ENCODE results near the gene NOVA2. TPM values are rescaled to one million over a fixed set of nuclear protein-coding genes. Genes with fewer than 3 reads are reported as not detected.

The NOVA2 gene
- total RNA-seq, 1 experiment from 2014 or later = 2.5 TPM

DNA sequence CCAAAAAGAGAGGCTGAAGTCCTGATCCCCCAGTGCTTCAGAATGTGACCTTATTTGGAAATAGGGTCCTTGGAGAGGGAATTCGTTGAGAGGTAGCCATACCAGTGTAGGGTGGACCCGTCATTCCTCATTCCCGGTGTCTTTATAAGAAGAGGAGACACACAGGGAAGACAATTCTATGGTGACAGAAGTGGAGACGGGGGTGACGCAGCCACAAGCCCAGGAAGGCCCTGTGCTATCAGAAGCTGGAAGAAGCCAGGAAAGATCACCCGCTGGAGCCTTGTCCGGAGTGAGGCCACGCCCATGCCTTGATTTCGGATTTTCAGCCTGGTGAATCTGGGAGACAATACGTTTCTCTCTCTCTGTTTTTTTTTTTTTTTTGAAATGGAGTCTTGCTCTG is 68.7 kb downstream of the NOVA2 start:
- no peaks in the 10 kb centered on the region for H4K20me1 ChIP-seq (ENCODE audit: insufficient read depth)
- no peak overlapping the region for H2AFZ ChIP-seq (ENCODE audit: low read depth, low read length, poor library complexity, severe bottlenecking)
- no peaks in the 10 kb centered on the region for H3K36me3 ChIP-seq (ENCODE audit: control insufficient read depth in 1 of 2, insufficient read depth in 2 of 2, low read length in 2 of 2)
- H3K4me1 ChIP-seq (ENCODE audit: control insufficient read depth in 1 of 2, insufficient read depth in 2 of 2, low read length in 2 of 2) = peaks cover 0 to 10% of the 10 kb centered on the region in 2 experiments; a peak in 1 of 4 replicates
- no peak overlapping the region for H3K4me2 ChIP-seq (ENCODE audit: low read length)
- H3K9ac ChIP-seq (ENCODE audit: low read length) = no peak overlapping the region
- DNase-seq (ENCODE audit: low read depth, low spot score) (no peak), ATAC-seq (no peak)
- no peak overlapping the region for H3K4me3 ChIP-seq (replicated peaks in 1 of 2; ENCODE audit: low read depth in 1 of 2, low read length in 2 of 2)
- peaks cover 5% of the 10 kb centered on the region; the same call in 1 of the 2 replicates for H3K79me2 ChIP-seq (ENCODE audit: insufficient read depth, low read length)
- H3K9me2 ChIP-seq (ENCODE audit: insufficient read depth) = no peaks in the 10 kb centered on the region
- H3K27ac ChIP-seq (ENCODE audit: low read depth, low read length) = no peak overlapping the region
- no TSS peak for BruUV-seq (replicated peaks)
- no peaks in the 10 kb centered on the region for H3K27me3 ChIP-seq (ENCODE audit: insufficient read depth, low read length)
- POLR2A ChIA-PET = no interaction called here
- H3K9me3 ChIP-seq (ENCODE audit: control insufficient read depth in 1 of 2, insufficient read depth in 1 of 2, low read depth in 1 of 2, low read length in 2 of 2) = no peaks in the 10 kb centered on the region
- RAD21 ChIA-PET (ENCODE audit: low non-redundant PET in 1 of 2, low total read pairs in 2 of 2, uncharacterized antibody in 2 of 2, unreplicated experiment in 2 of 2) = no interaction called here
- CTCF ChIA-PET = interaction anchor here (0.6 kb wide), 1 partner anchor 124 kb away, joined by 3 read pairs; no protein-coding TSS in a partner anchor
- TF ChIP-seq, protein P1, sequence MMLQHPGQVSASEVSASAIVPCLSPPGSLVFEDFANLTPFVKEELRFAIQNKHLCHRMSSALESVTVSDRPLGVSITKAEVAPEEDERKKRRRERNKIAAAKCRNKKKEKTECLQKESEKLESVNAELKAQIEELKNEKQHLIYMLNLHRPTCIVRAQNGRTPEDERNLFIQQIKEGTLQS (IDR thresholded peaks at IDR 0.05) = no peak
- TF ChIP-seq ELF1 (IDR thresholded peaks at IDR 0.05; ENCODE audit: borderline replicate concordance, low read depth) (no peak), SP1 (IDR thresholded peaks at IDR 0.05; ENCODE audit: low read depth) (no peak), EGR1 (IDR thresholded peaks at IDR 0.05; ENCODE audit: low read depth) (no peak), FOSL1 (IDR thresholded peaks at IDR 0.05; ENCODE audit: low read depth) (no peak), CBX3 (IDR thresholded peaks at IDR 0.05; ENCODE audit: low read depth) (no peak), EZH2phosphoT487 (IDR thresholded peaks at IDR 0.05; ENCODE audit: borderline replicate concordance) (no peak), SRF (IDR thresholded peaks at IDR 0.05; ENCODE audit: low read depth) (no peak), JUND (IDR thresholded peaks at IDR 0.05) (no peak), ZFX (IDR thresholded peaks at IDR 0.05) (no peak), RAD21 (IDR thresholded peaks at IDR 0.05; ENCODE audit: low read depth) (no peak), TCF7L2 (IDR thresholded peaks at IDR 0.05; ENCODE audit: borderline replicate concordance, extremely low read depth, insufficient read depth, insufficient read length) (no peak), YY1 (IDR thresholded peaks at IDR 0.05; ENCODE audit: extremely low read depth, insufficient replicate concordance, low read depth, low read length) (no peak), EZH2 (IDR thresholded peaks at IDR 0.05) (no peak)
- TF ChIP-seq, protein P2, sequence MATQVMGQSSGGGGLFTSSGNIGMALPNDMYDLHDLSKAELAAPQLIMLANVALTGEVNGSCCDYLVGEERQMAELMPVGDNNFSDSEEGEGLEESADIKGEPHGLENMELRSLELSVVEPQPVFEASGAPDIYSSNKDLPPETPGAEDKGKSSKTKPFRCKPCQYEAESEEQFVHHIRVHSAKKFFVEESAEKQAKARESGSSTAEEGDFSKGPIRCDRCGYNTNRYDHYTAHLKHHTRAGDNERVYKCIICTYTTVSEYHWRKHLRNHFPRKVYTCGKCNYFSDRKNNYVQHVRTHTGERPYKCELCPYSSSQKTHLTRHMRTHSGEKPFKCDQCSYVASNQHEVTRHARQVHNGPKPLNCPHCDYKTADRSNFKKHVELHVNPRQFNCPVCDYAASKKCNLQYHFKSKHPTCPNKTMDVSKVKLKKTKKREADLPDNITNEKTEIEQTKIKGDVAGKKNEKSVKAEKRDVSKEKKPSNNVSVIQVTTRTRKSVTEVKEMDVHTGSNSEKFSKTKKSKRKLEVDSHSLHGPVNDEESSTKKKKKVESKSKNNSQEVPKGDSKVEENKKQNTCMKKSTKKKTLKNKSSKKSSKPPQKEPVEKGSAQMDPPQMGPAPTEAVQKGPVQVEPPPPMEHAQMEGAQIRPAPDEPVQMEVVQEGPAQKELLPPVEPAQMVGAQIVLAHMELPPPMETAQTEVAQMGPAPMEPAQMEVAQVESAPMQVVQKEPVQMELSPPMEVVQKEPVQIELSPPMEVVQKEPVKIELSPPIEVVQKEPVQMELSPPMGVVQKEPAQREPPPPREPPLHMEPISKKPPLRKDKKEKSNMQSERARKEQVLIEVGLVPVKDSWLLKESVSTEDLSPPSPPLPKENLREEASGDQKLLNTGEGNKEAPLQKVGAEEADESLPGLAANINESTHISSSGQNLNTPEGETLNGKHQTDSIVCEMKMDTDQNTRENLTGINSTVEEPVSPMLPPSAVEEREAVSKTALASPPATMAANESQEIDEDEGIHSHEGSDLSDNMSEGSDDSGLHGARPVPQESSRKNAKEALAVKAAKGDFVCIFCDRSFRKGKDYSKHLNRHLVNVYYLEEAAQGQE (IDR thresholded peaks at IDR 0.05; ENCODE audit: low read depth) = no peak
- intact Hi-C loops (cut with micrococcal nuclease) = no loop called here
